DMS53 (cell line): Measurements from ENCODE around the gene NFS1.

Experiments
- DNase-seq: peaks from one replicate; lab custom pipeline; 2025; lab: John Stamatoyannopoulos, UW

The NFS1 gene

GRCh38 chr20:35640724-35641123, 58.4 kb downstream of the NFS1 start:
- no peak for DNase-seq

- DNase-seq, result no peak
Observed at GRCh38 chr20:35638751-35639150, 60.4 kb downstream of the NFS1 start.

- DNase-seq, result no peak
Observed at GRCh38 chr20:35637276-35637675, 61.9 kb downstream of the NFS1 start.

- no peak for DNase-seq
Observed at GRCh38 chr20:35636095-35636494, 63.1 kb downstream of the NFS1 start.

GRCh38 chr20:35635652-35636051, 63.5 kb downstream of the NFS1 start:
- no peak for DNase-seq

GRCh38 chr20:35632539-35633115, 66.5 kb downstream of the NFS1 start:
- no peak for DNase-seq

- no peak for DNase-seq
Observed at GRCh38 chr20:35630636-35631035, 68.5 kb downstream of the NFS1 start.

GRCh38 chr20:35629427-35630145, 69.6 kb downstream of the NFS1 start:
- no peak for DNase-seq

- DNase-seq, result no peak
Observed at GRCh38 chr20:35627121-35627520, 72.0 kb downstream of the NFS1 start.

- DNase-seq, result no peak
Observed at GRCh38 chr20:35626386-35627001, 72.7 kb downstream of the NFS1 start.

- peak; percentile 90 for DNase-seq
Observed at GRCh38 chr20:35625584-35626385, 73.4 kb downstream of the NFS1 start.

GRCh38 chr20:35621560-35621946, 77.6 kb downstream of the NFS1 start:
- DNase-seq, result peak; percentile 35

GRCh38 chr20:35620818-35621559, 78.2 kb downstream of the NFS1 start:
- DNase-seq, result no peak

GRCh38 chr20:35619196-35620095, 79.7 kb downstream of the NFS1 start:
- DNase-seq, result peak; percentile 93

GRCh38 chr20:35618263-35619131, 80.7 kb downstream of the NFS1 start:
- peak; percentile 75 for DNase-seq
